GM20000 (cell line): ENCODE results near the gene INSYN2B.

Experiments
- DNase-seq: peaks from one replicate; pipeline ENCODE4 v3.0.0; 2012; ENCODE audit warnings: low spot score
- CTCF ChIP-seq: IDR thresholded peaks from 2 replicates; pipeline ENCODE4 v1.5.1; 2012; ENCODE audit warnings: mild to moderate bottlenecking, control low read depth; ENCODE audit errors: extremely low read depth, missing control alignments

The INSYN2B gene

GRCh38 chr5:169826618-169827017, 153.7 kb downstream of the INSYN2B start:
- no peak for TF ChIP-seq CTCF
- no peak for DNase-seq

GRCh38 chr5:169817031-169817430, 163.3 kb downstream of the INSYN2B start:
- no peak for DNase-seq
- no peak for TF ChIP-seq CTCF

- no peak for DNase-seq
- no peak for TF ChIP-seq CTCF
Measured at GRCh38 chr5:169814522-169814921, 165.8 kb downstream of the INSYN2B start.
